Measurements from ENCODE around the gene GALNT2.

GALNT2 gene

DNA sequence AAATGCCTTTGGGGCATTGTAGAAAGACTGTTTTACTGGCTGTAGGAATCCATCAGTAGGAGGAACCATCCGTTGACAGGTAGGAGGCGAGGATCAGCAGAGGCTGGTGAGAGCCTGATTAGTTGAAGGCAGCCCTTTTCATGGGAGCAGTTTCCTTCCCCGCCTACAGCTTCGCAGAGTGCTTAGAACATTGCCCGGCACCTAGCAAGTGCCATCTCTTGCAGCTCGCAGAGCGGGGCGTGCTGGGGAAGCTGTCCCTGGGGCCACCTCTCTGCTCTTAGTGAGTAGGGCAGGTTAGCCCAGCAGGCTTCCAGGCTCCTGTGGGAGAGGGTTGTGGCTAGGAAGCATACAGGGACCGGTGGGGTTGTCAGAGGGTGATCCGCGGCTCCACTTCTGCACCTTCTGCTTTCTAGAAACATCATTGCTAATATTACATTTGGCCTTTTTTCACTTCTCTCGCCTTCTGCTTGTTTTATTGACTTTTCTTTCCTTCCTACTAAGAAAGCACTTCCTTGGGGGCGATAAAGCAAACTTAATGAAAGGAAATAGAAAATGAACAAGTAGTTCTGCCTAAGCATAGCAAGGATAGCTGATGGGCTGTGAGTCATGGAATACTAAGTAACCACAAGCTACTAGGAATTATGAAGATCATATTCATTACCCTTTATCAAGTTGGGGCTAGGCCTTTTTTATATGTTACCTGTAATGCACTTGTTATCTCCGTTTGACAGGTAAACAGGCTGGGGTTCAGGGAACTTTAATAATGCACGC lies 176.7 kb downstream of the GALNT2 start:
- in situ Hi-C loops (cut with MboI; ENCODE audit: low sequenced_read_pairs), result no loop called here

DNA sequence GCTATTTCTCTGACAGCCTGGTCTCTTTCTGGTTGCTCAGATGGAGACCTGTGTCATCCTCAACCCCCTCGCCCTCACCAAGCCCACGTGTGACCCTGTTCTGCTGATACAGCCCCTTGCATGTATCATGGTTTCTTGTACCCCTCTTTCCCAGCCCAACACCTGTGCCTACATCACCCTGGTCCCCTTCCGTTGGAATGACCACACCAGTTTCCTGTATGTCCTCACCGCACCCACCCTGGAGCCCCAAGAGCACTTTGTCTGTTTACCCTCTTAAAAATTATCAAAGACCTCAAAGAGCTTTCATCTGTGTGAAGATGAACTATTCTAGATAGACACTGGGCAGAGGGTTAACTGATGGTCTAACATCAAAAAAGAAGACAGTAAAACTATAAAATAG lies 179.5 kb downstream of the GALNT2 start:
- in situ Hi-C loops (cut with MboI; ENCODE audit: low sequenced_read_pairs), result no loop called here
- DNase-seq (ENCODE audit: low spot score in 2 of 2), result no peak
- peaks cover 4% of the 10 kb centered on the region for H3K4me1 ChIP-seq
- no peaks in the 10 kb centered on the region for H3K9me3 ChIP-seq
- H3K4me3 ChIP-seq, result no peak overlapping the region
- H3K36me3 ChIP-seq (replicated peaks), result peaks cover 3% of the 10 kb centered on the region; the same call in 1 of the 2 replicates
- H3K27me3 ChIP-seq (ENCODE audit: low read depth), result no peaks in the 10 kb centered on the region

More for the DNA sequence above, 176.7 kb downstream of the GALNT2 start:
- Histone ChIP-seq H3K36me3 (replicated peaks) (peaks cover 3% of the 10 kb centered on the region; the same call in 1 of the 2 replicates), H3K4me3 (no peak overlapping the region), H3K27me3 (ENCODE audit: low read depth) (no peaks in the 10 kb centered on the region), H3K9me3 (no peaks in the 10 kb centered on the region), H3K4me1 (no peaks in the 10 kb centered on the region)
- no peak for DNase-seq (ENCODE audit: low spot score in 2 of 2)

DNA sequence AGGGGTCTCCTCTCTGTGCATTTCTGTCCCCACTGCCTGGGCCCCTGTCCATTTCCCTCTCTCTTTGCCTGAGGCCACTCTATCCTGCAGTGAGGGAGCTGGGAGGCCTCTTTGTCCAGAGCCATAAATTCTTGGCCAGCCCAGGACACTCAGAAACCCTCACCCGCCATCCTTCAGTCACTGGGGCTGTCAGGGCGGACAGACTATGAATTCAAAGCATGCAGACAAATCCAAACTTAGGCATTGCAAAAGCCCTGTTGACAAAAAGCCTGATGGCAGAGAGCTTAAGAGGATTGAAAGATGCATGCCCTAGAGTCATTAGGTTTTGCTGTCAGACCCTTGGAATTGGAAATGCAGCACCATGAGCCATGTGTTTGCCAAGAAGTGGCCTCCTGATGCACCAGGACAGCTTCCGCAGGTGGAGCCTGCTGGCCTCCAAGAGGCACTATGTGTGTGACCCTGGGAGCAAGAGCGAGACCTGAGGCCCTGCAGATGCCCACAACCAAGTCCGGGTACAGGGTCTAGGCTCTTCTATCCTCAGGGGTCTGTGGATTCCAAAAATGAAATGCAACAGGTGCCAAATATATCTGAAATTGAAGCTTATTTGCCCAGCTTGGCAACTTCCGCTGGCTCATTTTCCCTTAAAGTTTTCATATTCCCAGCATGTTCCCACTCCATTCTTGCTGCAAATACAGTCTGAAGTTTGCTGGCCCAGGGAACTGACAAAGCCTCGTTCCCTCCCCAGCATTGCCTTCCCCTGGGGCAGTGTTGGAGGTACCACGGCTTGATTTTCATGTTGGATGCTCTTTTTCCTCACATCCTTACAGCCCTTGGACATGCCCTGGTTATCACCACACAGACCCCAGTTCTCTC lies 181.2 kb downstream of the GALNT2 start:
- no peaks in the 10 kb centered on the region; the same call in none of the 2 replicates for H3K36me3 ChIP-seq (replicated peaks)
- H3K4me1 ChIP-seq, result peaks cover 9% of the 10 kb centered on the region
- no peaks in the 10 kb centered on the region for H3K9me3 ChIP-seq
- in situ Hi-C loops (cut with MboI; ENCODE audit: low sequenced_read_pairs), result no loop called here
- DNase-seq (ENCODE audit: low spot score in 2 of 2), result no peak
- H3K27me3 ChIP-seq (ENCODE audit: low read depth), result no peaks in the 10 kb centered on the region
- no peak overlapping the region for H3K4me3 ChIP-seq

DNA sequence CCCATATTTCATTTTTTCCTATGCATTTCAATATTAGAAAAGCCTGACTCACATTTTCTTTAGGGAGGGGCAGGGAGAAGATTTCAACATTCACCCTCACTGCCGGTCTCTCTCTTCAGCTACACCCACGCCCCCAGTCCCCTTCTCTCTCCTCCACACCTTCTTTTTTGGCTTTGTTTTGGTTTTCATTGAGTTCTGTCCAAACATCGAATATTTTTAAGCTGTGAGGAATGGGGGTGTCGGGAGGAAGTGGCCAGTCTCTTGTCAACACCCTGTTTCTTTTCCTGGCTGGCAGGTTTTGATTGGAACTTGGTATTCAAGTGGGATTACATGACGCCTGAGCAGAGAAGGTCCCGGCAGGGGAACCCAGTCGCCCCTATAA lies 181.8 kb downstream of the GALNT2 start:
- Histone ChIP-seq H3K27me3 (ENCODE audit: low read depth) (no peaks in the 10 kb centered on the region), H3K36me3 (replicated peaks) (peaks cover 3% of the 10 kb centered on the region)

DNA sequence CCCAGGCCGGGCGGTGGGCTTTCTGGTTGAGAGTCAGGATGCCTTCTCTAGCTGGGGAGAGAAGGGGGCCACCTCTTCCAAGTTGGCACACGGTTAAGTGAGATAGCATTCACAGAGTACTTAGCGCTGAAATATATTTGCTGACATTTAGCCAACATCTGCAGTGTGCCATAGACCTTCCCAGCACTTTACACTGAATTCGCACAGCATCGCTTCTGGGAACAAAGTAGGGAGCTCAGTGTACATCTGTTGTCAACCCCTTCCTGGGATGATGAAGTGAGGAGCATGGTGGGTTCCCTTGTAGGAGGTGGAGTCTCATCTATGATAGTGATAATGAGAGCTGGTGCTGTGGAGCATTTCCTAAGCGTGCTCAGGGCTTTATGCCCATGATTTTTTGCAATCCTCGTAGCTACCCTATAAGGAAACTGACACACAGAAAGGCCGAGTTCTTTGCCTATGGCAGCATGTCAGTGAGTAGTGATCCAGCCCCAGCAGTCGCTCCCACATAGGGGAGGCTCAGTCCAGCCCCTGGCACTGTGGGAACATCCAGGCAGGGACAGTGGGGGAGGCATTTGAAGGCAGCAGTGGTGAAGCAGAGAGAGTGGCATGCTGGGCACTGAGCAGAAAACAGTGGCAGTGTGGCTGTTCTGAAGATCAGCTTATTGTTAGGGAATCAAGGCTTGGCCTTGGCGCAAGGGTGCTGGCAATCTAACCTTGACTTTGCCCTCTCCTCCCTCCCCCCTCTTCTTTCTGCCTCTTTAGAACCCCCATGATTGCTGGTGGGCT lies 182.8 kb downstream of the GALNT2 start:
- in situ Hi-C loops (cut with MboI; ENCODE audit: low sequenced_read_pairs), result no loop called here
- H3K4me3 ChIP-seq, result no peak overlapping the region
- no peaks in the 10 kb centered on the region for H3K9me3 ChIP-seq
- DNase-seq (ENCODE audit: low spot score in 2 of 2), result no peak
- peaks cover 9% of the 10 kb centered on the region for H3K4me1 ChIP-seq
- H3K27me3 ChIP-seq (ENCODE audit: low read depth), result no peaks in the 10 kb centered on the region
- peaks cover 3% of the 10 kb centered on the region for H3K36me3 ChIP-seq (replicated peaks)

More for the DNA sequence above, 181.8 kb downstream of the GALNT2 start:
- no peak for DNase-seq (ENCODE audit: low spot score in 2 of 2)
- Histone ChIP-seq H3K4me3 (no peak overlapping the region), H3K9me3 (no peaks in the 10 kb centered on the region), H3K4me1 (peaks cover 9% of the 10 kb centered on the region)
- in situ Hi-C loops (cut with MboI; ENCODE audit: low sequenced_read_pairs), result no loop called here

DNA sequence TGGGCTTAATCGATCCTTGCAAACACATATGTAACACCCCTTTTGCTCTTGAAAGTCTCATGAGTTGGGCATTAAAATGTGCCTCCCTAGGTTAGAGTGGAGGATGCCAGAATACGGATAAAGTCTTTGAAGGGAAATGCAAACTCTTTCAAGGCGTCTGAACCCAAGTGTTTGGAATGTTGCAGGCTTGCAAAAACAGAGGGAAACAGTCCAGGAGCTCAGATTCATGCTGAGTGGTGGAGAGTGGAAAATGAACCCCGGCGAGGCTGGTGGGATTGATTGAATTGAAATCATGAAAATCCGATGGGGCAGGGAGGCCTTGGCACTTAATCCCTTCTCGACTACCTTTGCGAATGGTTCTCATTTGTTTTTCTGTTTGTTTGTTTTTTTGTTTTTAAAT lies 183.6 kb downstream of the GALNT2 start:
- in situ Hi-C loops (cut with MboI; ENCODE audit: low sequenced_read_pairs), result no loop called here
- Histone ChIP-seq H3K9me3 (no peaks in the 10 kb centered on the region), H3K27me3 (ENCODE audit: low read depth) (no peaks in the 10 kb centered on the region), H3K4me3 (no peak overlapping the region), H3K36me3 (replicated peaks) (peaks cover 8% of the 10 kb centered on the region), H3K4me1 (peaks cover 9% of the 10 kb centered on the region)
- no peak for DNase-seq (ENCODE audit: low spot score in 2 of 2)

DNA sequence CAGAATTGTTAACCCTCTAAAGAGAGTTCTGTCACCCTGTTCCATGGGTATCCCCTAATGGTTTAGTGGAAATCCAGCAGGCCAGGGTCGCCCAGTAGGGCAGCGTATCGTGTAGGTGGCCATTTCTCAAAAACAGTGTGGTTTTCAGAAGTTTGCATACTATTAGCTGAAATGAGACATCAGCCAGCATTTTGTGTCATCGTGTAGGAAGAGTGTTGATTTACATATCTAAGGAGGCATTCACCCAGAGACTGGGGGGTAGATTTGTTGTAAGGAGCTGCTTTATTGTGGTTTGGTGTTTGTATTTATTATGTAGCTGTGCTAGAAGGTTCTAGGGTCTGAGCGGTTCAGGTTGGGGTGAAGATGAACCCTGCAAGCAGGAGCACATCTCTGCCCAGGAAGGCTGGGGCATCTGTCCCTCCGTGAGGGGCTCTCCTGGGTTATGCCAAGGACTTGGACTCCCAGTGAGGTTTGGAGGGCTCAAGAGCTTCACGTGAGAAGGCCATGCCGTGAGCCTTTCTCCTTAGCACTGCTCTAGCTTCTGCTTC lies 184.7 kb downstream of the GALNT2 start:
- DNase-seq (ENCODE audit: low spot score in 2 of 2), result peak in 1 of 2 experiments; percentile 7
- Histone ChIP-seq H3K36me3 (replicated peaks) (peaks cover 8% of the 10 kb centered on the region), H3K9me3 (no peaks in the 10 kb centered on the region), H3K4me3 (no peak overlapping the region), H3K27me3 (ENCODE audit: low read depth) (no peaks in the 10 kb centered on the region), H3K4me1 (peaks cover 9% of the 10 kb centered on the region)
- in situ Hi-C loops (cut with MboI; ENCODE audit: low sequenced_read_pairs), result no loop called here

DNA sequence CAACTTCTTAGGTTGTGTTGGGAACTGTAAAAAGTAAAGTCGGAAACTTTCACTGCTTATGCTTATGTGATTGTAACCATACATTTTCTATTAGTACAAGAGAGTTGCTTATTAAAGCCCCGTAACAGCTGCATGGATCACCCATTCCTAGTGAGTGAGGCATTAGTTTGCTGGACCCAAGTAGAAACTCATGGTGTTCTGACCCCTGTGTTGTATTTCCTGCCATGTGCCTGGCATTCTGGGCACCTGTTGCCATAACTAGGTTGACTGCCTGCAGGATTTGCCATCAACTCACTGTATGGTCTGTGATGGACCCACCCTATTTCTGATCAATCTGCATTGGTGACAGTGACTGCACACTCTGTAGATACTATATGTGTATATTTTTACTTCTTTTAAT lies 186.1 kb downstream of the GALNT2 start:
- H3K36me3 ChIP-seq (replicated peaks), result peaks cover 8% of the 10 kb centered on the region
- in situ Hi-C loops (cut with MboI; ENCODE audit: low sequenced_read_pairs), result no loop called here

DNA sequence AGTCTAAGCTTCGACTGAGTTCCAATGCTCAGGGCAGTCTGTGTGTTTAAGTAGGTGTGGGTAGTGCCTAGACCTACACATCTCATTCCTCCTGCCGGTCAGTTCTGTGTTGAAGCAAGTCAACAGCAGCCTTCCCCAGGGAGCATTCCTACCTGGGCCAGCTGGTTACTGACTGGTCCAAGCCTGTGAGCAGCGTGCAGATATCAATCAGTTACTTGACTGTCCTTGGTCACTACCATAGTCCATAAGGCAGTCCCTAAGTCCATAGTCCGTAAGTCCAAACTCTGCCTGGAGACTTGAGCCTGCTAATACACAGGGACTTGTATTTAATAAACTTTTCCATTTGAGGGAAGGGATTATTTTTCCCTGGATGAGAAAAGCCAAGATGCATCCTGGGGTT lies 187.2 kb downstream of the GALNT2 start:
- Histone ChIP-seq H3K27me3 (ENCODE audit: low read depth) (no peaks in the 10 kb centered on the region), H3K4me3 (no peak overlapping the region), H3K36me3 (replicated peaks) (peaks cover 8% of the 10 kb centered on the region)

More for the DNA sequence above, 186.1 kb downstream of the GALNT2 start:
- no peak for DNase-seq (ENCODE audit: low spot score in 2 of 2)
- H3K27me3 ChIP-seq (ENCODE audit: low read depth), result no peaks in the 10 kb centered on the region
- H3K4me3 ChIP-seq, result no peak overlapping the region
- peaks cover 9% of the 10 kb centered on the region for H3K4me1 ChIP-seq
- H3K9me3 ChIP-seq, result no peaks in the 10 kb centered on the region

DNA sequence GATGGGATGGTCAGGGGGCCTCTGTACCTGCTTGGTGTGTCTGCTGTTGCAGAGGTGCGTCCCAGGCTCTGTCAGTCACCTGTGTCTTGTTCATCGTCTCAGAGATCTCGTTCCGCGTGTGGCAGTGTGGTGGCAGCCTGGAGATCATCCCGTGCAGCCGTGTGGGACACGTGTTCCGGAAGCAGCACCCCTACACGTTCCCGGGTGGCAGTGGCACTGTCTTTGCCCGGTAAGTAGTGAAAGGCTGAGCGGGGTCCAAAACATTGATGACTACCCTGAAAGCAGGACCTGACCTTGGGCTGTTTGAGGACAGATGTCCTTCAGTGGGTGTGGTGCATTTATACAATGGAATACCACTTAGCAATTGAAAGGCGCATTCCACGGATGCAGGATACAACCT lies 188.1 kb downstream of the GALNT2 start:
- Histone ChIP-seq H3K27me3 (ENCODE audit: low read depth) (no peaks in the 10 kb centered on the region), H3K4me3 (no peak overlapping the region), H3K4me1 (peaks cover 9% of the 10 kb centered on the region), H3K36me3 (replicated peaks) (peaks cover 8% of the 10 kb centered on the region), H3K9me3 (no peaks in the 10 kb centered on the region)
- DNase-seq (ENCODE audit: low spot score in 2 of 2), result no peak
- in situ Hi-C loops (cut with MboI; ENCODE audit: low sequenced_read_pairs), result no loop called here

More for the DNA sequence above, 187.2 kb downstream of the GALNT2 start:
- H3K9me3 ChIP-seq, result no peaks in the 10 kb centered on the region
- peaks cover 9% of the 10 kb centered on the region for H3K4me1 ChIP-seq
- DNase-seq (ENCODE audit: low spot score in 2 of 2), result no peak
- in situ Hi-C loops (cut with MboI; ENCODE audit: low sequenced_read_pairs), result no loop called here

DNA sequence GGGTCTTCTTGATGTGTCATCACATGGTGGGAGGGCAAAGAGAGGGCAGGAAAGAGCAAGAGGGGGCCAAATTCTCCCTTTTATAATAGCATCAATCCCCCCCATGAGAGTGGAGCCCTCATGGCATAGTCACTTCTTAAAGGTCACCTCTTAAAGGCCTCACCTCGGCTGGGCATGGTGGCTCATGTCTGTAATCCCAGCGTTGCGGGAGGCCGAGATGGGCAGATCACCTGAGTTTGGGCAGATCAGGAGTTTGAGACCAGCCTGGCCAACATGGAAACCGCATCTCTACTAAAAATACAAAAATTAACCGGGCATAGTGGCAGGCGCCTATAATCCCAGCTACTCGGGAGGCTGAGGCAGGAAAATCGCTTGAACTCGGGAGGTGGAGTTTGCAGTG lies 189.0 kb downstream of the GALNT2 start:
- H3K4me3 ChIP-seq, result no peak overlapping the region
- no peak for DNase-seq (ENCODE audit: low spot score in 2 of 2)
- no peaks in the 10 kb centered on the region for H3K9me3 ChIP-seq
- peaks cover 8% of the 10 kb centered on the region for H3K36me3 ChIP-seq (replicated peaks)
- H3K4me1 ChIP-seq, result peaks cover 9% of the 10 kb centered on the region
- no peaks in the 10 kb centered on the region for H3K27me3 ChIP-seq (ENCODE audit: low read depth)
- in situ Hi-C loops (cut with MboI; ENCODE audit: low sequenced_read_pairs), result no loop called here

DNA sequence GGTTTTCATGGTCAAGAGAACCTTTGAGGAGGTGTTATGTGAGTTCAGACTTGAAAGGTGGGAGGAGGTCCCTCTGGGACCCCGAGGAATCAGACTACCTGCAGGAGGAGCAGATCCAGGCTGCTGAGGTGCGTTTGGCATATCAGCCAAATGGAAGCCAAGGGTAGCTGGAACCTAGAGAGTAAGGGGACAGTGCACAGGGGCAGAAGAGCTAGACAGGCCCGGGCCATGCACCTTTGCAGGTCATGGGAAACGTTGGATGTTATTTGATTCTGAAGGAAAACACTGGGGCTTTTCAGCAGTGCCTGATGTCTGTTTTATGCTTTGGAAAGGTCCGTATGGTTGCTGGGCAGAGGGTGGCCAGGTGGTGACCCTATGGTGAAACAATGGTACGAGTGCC lies 189.9 kb downstream of the GALNT2 start:
- Histone ChIP-seq H3K36me3 (replicated peaks) (peaks cover 8% of the 10 kb centered on the region), H3K4me3 (no peak overlapping the region), H3K27me3 (ENCODE audit: low read depth) (no peaks in the 10 kb centered on the region), H3K4me1 (peaks cover 1% of the 10 kb centered on the region), H3K9me3 (no peaks in the 10 kb centered on the region)
- in situ Hi-C loops (cut with MboI; ENCODE audit: low sequenced_read_pairs), result no loop called here
- no peak for DNase-seq (ENCODE audit: low spot score in 2 of 2)

DNA sequence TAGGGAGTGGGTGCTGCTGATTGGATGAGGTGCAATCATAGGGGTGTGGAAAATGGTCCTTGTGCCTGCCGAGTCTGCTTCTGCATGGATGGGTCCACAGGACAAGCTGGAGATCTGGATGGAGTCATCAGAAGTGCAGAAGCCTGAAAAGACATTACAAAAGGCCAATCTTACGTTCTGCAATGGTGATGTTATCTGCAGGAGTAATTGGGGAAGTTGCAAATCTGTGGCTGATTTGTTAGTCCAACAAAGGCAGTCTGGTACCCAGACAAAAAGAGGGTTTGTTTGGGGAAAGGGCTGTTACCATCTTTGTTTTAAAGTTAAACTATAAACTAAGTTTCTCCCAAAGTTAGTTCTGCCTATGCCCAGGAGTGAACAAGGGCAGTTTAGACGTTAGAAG lies 192.6 kb downstream of the GALNT2 start:
- H3K36me3 ChIP-seq (replicated peaks), result peaks cover 13% of the 10 kb centered on the region
- no peaks in the 10 kb centered on the region for H3K27me3 ChIP-seq (ENCODE audit: low read depth)
- no peaks in the 10 kb centered on the region for H3K4me1 ChIP-seq
- H3K4me3 ChIP-seq, result no peak overlapping the region
- no peak for DNase-seq (ENCODE audit: low spot score in 2 of 2)
- H3K9me3 ChIP-seq, result no peaks in the 10 kb centered on the region
- in situ Hi-C loops (cut with MboI; ENCODE audit: low sequenced_read_pairs), result no loop called here

Data from HAP-1 (cell line).